Stimulated activated CD4-positive, alpha-beta T cell treated with anti-CD3 and anti-CD28 coated beads, TNF-alpha, amount 100 ng/mL, for 24 hours (primary cell): Measurements from ENCODE around the gene ADGRD1.
"Not testable (repeated sequence)": the region's sequence is repeated elsewhere in the genome, so short reads cannot be mapped to it uniquely, and the experiment has no call there.

Experiments
- DNase-seq, 3 experiments: peaks; one replicate each; pipeline ENCODE4 v3.0.0-alpha.2; 2020; ENCODE audit warnings: low read depth in 3 of 3

Gene ADGRD1

GRCh38 chr12:130937546-130937945, 16.2 kb upstream of the ADGRD1 start:
- DNase-seq: not testable (repeated sequence)

GRCh38 chr12:130938186-130938585, 15.5 kb upstream of the ADGRD1 start:
- DNase-seq: no peak

GRCh38 chr12:130944878-130945277, 8.8 kb upstream of the ADGRD1 start:
- DNase-seq: no peak

DNA sequence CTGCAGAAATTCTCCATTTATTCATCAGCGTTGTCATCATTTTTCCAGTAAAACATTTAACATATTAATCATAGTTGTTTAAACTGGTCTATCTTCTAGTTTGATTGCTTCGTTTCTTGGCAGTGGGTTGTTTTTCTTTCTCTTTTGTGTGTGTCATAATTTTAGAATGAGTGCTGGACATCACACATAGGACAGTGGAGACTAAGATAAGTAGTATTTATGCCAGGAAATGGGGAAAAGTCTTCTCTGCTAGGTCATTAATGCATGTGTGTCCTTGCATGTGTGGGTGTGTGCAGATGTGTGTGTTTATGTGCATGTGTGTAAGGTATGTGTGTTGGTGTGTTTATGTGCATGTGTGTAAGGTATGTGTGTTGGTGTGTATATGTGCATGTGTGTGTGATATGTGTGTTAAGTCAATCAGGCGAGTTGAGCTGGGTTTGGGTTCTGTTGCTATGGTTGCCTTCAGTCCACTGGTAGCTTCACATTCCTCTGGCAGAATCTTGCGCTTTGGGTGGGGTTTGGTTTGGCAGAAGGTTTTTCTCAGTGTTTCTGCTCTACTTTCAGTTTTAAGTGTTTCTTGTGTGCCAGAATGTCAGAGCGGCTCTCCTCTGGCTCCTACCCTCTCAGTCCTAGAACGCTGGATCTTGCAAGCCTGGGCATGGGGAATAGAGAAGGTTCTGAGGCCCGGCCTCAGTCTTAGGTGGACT, 7.8 kb upstream of the ADGRD1 start:
- DNase-seq: no peak

DNA sequence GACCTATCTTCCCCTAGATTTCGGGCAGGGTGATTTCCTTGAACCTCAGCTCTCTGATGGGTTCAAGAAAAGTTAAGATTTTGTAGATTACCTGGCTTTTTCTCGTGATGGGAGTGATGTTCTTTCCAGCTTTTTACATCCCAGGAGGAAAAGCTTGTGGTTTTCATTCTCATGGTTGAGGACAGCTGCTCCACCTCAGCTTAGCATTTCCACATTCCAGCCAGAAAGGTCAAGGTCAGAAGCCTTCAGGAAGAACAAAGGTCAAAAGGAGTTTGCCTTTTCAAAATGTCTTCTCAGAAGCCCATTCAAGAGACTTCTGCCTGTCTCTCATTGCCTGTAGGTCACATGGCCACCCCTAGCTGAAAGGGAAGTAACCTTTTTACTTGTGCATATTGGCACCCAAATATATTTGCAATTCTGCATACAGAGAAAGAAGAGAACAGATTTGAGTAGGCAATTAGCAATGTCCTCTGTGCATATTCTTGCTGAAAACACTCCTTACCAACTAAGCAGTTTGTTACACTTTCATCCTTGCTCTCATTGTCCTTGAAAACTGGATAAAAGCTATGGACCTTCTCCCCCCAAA, 6.6 kb upstream of the ADGRD1 start:
- DNase-seq: no peak

GRCh38 chr12:130948136-130948535, 5.6 kb upstream of the ADGRD1 start:
- no peak for DNase-seq

DNA sequence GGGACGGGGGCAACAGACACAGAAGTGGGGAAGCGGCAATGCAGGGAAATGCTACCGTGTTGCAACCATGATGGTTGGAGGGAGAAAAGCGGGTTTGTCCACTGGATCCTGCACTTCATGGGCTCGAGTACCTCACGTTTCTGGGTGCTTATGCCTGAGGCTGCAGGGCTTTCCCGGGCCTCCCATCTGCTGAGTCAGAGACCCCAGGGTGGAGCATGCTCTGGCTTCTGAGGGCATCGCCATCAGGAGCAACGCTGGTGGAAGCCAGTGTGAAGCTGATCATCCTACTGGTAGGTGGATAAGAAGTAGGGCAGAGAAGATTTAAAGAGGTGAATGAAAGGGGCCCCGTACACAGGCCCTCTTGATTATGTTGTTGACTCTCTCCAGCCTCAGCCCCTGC, 5.0 kb upstream of the ADGRD1 start:
- no peak for DNase-seq

GRCh38 chr12:130949806-130950205, 3.9 kb upstream of the ADGRD1 start:
- DNase-seq: no peak

DNA sequence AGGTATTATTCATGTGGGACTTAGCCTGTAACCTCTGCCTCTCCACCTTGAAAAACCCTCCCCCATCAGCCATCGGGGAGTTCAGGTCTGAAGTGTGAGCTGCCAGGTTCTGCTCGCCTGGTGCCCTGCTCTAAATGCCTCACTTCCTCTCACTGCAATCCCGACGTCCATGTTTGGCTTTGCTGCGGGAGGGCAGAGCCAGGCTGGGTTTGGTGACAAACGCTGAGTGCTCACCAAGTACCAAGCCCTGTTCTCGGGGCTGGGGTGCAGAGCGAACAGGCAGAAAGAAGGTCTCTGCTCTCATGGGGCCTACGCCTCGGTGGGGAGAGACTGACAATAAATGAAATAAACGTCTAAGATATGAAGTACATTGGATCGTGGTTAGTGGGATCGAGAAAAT, 2.1 kb upstream of the ADGRD1 start:
- DNase-seq: no peak

GRCh38 chr12:130952171-130952954, 1.3 kb upstream of the ADGRD1 start:
- DNase-seq: no peak

DNA sequence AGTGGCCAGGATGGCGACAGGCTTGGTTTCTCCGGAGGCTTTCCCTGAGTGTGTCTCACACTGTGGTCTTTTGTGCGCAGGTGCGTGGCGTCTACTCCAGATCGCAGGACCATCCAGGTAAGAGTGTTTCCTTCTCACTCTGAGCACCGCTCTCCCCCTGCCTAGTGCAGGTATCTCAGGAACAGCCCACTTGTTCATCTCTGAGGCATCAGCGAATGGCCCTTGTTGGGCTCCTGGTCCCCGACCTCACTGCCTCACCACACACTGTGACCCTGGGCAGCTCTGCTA, 781 bp downstream of the ADGRD1 start:
- DNase-seq: no peak

GRCh38 chr12:130955238-130955816, 1.6 kb downstream of the ADGRD1 start:
- no peak for DNase-seq

DNA sequence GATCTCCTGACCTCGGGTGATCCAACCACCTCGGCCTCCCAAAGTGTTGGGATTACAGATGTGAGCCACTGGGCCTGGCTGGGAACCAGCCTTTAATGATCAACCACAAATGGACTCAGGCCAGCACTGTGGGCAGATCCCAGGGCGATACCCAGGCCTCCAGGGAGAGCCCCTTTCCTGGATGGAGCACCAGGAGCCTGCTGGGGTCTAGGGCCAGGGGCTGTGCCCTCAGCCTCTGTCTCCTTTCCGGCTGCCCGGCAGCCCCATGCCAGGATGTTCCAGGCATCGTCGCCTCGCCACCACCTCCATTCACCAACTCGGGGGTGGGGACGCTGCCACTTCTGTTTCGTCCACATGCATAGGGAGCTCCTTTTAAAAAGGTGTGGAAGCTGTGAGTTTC, 2.3 kb downstream of the ADGRD1 start:
- DNase-seq: no peak

- no peak for DNase-seq
Observed at GRCh38 chr12:130956456-130957303, 3.0 kb downstream of the ADGRD1 start.

DNA sequence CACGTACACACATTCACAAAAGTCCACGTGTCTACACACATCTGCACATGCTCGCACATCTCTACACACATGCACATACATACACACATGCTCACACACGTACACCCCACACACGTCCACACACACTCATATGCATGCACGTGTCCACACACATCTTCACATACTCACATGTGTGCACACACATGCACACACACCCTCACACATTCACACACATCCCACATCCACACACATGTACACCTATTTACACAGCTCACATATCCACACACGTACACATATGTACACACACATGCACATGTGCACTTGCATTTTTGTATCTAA, 3.6 kb downstream of the ADGRD1 start:
- no peak for DNase-seq

DNA sequence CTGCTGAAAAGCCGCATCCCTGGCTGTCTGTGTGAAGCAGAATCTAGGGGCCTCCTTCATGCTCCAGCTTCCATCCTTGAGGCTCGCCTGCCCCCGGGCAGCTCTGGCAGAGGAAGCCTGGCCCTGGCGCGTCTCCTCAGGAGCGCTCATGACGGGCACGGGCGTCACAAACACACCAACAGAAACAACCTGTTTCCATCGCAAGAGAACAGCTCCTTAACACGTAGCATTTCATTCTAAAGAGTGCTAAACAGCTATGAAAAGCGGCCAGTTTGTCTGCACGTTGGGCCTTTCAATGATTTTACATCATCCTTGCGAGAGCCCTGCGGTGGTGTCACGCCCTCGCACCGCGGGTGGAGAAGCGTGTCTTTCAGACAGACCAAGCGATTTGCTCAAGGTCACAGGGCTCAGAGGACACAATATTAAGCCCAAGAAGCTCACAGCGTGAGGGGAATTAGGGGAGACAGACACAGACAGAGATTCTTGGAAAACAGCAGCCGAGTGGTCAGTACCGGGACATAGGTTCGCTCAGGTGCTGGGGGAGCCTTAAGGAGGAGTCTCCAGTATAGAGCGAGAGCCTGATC, 4.9 kb downstream of the ADGRD1 start:
- no peak for DNase-seq

- DNase-seq: no peak
Observed at GRCh38 chr12:130959632-130960031, 5.9 kb downstream of the ADGRD1 start.

- no peak for DNase-seq
Observed at GRCh38 chr12:130960058-130960457, 6.4 kb downstream of the ADGRD1 start.

GRCh38 chr12:130960787-130961186, 7.1 kb downstream of the ADGRD1 start:
- no peak for DNase-seq

DNA sequence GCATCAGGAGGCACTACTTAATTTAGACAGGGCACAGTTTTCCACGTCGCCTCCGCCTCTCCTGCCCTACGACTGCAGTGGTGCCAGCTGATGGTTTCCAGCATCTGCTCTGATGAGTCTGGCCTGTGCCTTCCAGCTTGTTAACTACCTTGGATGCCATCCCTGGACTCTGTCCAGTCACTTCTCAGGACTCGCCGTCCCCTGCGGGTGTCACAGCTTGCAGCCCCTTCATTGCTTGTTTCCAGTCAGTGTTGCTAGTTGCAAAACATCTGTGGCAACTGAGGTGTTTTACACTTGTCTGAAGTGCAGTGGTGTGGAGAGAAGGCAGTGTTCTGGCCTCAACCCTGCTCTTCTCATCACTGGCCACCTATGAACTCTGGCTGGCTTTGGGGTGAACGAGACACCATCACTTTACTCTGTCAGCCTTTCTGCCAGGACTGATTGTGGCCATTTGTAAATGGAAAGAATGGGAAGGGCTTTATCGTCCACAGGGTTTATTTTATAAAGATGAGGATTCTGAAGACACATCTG, 8.3 kb downstream of the ADGRD1 start:
- DNase-seq: no peak

GRCh38 chr12:130965214-130965613, 11.5 kb downstream of the ADGRD1 start:
- DNase-seq: no peak
